WERI-Rb-1 (cell line): ENCODE data around the gene SLCO2A1.

Experiments
- DNase-seq: peaks from one replicate; pipeline ENCODE4 v3.0.0-alpha.2; 2020
- H3K27ac ChIP-seq: fragments of 250-450 bp; sonication (Bioruptor Pico); 2 replicates; pipeline ENCODE4 v1.5.1; 2020; ENCODE audit warnings: mild to moderate bottlenecking, moderate library complexity
- H3K27me3 ChIP-seq: fragments of 250-450 bp; sonication (Bioruptor Pico); 2 replicates; pipeline ENCODE4 v1.5.1; 2021; ENCODE audit warnings: mild to moderate bottlenecking, low read depth, moderate library complexity; ENCODE audit not compliant: insufficient read depth, severe bottlenecking
- H3K36me3 ChIP-seq: fragments of 250-450 bp; sonication (Bioruptor Pico); 2 replicates; pipeline ENCODE4 v1.5.1; 2020; ENCODE audit warnings: mild to moderate bottlenecking, moderate library complexity
- H3K4me3 ChIP-seq: 2 replicates; pipeline ENCODE4 v1.5.1; 2011; ENCODE audit warnings: low read depth, mild to moderate bottlenecking, control low read depth, low read length
- H3K9me3 ChIP-seq: fragments of 250-450 bp; sonication (Bioruptor Pico); 2 replicates; pipeline ENCODE4 v1.5.1; 2021; ENCODE audit warnings: mild to moderate bottlenecking, moderate library complexity; ENCODE audit not compliant: severe bottlenecking
- TF ChIP-seq, protein P1 (sequence below): IDR thresholded peaks from 2 replicates; pipeline ENCODE4 v1.5.1; 2011; ENCODE audit warnings: low read depth, mild to moderate bottlenecking, control low read depth, inconsistent platforms, low read length

SLCO2A1 gene

DNA sequence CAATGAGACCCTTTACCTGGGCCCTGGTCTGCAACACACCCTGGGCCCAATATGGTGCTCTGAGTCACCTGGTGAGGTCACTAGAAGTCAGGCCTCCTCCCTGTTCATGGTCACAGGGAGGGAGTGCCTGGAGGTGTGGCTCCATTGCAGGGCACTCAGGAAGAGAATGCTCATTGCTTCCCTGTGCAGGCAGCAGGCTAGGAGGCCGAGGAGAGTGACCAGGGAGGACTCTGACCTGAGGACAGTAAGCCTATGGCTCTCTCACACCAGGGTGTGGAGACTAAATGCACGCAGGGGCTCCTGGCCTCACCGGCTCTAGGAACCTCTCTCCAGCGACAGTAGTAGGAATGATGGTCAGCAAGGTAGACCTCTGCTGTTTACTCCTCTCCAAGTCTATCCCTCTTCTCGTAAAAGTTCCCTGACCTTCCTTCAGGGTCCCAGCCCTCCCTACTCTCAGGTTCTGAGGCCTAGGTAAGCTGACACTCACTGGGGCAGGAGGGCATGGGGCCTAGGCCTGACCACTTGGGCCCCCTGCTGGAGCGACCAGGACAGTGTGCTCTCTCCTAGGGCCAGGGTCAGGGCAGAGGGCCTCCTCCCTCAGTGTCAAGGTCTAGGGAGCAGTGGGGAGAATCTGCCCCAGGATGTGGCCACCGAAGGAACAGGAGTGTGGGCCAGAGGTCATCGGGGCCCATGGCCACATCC, 9.6 kb upstream of the SLCO2A1 start:
- Histone ChIP-seq H3K27ac (no peak overlapping the region), H3K27me3 (no peaks in the 10 kb centered on the region), H3K36me3 (no peaks in the 10 kb centered on the region), H3K4me3 (no peak overlapping the region), H3K9me3 (peaks cover 12% of the 10 kb centered on the region)
- TF ChIP-seq, protein P1, sequence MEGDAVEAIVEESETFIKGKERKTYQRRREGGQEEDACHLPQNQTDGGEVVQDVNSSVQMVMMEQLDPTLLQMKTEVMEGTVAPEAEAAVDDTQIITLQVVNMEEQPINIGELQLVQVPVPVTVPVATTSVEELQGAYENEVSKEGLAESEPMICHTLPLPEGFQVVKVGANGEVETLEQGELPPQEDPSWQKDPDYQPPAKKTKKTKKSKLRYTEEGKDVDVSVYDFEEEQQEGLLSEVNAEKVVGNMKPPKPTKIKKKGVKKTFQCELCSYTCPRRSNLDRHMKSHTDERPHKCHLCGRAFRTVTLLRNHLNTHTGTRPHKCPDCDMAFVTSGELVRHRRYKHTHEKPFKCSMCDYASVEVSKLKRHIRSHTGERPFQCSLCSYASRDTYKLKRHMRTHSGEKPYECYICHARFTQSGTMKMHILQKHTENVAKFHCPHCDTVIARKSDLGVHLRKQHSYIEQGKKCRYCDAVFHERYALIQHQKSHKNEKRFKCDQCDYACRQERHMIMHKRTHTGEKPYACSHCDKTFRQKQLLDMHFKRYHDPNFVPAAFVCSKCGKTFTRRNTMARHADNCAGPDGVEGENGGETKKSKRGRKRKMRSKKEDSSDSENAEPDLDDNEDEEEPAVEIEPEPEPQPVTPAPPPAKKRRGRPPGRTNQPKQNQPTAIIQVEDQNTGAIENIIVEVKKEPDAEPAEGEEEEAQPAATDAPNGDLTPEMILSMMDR = peak; percentile 88
- DNase-seq = peak; percentile 51

DNA sequence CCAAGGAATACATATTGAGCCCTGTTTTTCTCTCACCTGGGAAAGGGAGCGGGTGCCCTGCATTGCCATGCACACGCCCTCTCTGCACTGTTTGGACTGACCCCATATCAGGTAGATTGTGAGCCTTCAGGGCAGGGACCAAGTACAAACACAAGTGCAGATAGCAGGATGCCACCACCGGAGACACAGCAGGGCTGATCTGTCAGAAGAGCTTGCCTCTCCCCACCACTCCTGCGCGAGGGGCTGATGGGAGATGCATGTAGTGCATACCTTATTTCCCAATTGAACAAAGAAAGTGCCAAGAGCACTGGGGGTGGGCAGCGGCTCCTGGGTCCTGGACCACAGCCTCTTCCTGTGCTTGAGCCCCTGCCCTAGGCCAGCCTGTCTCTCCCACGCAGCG, 9.0 kb upstream of the SLCO2A1 start:
- no peak overlapping the region for H3K4me3 ChIP-seq
- no peaks in the 10 kb centered on the region for H3K27me3 ChIP-seq
- H3K27ac ChIP-seq = no peak overlapping the region
- TF ChIP-seq, protein P1 = no peak
- H3K9me3 ChIP-seq = peaks cover 7% of the 10 kb centered on the region
- no peaks in the 10 kb centered on the region for H3K36me3 ChIP-seq
- DNase-seq = no peak

DNA sequence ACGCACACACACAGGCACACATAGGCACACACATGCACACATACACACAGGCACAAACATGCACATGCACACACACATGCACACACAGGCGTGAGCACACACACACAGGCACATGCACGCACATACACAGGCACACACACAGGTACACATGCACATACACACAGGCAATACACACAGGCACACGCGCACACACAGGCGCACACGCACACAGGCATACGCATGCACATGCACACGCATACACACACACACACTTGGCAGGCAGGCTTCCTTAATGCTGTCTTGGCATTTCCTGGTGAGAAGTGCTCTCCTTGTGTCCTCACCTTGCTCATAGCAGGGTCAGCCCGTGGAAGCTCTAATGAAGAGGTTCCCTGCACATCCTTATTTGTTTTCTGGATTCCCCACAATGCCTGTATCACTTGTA, 8.4 kb upstream of the SLCO2A1 start:
- Histone ChIP-seq H3K27me3 (no peaks in the 10 kb centered on the region), H3K9me3 (peaks cover 3% of the 10 kb centered on the region), H3K4me3 (no peak overlapping the region), H3K27ac (no peak overlapping the region), H3K36me3 (no peaks in the 10 kb centered on the region)
- TF ChIP-seq, protein P1 = no peak
- DNase-seq = no peak

DNA sequence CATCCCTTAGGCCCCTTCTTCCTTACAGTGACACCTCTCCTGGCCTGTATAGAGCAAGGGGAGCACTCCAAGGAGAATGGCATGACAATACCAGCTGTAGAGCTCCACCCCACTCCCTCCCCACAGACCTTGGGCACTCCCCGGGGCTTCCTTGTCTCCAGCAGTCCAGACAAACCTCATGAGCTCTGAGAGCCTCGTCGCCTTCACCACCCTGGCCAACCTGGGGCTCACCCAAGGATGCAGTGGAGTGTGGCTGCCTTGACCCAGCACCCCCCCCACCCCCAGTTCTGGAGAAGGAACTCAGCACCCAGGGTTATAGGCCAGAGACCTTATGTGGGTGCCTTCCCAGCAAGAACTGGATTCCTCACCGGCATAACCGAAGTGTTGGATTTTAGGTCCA, 7.4 kb upstream of the SLCO2A1 start:
- peaks cover 3% of the 10 kb centered on the region for H3K9me3 ChIP-seq
- H3K27me3 ChIP-seq = no peaks in the 10 kb centered on the region
- no peaks in the 10 kb centered on the region for H3K36me3 ChIP-seq
- TF ChIP-seq, protein P1 = no peak
- H3K27ac ChIP-seq = no peak overlapping the region
- DNase-seq = no peak
- no peak overlapping the region for H3K4me3 ChIP-seq

DNA sequence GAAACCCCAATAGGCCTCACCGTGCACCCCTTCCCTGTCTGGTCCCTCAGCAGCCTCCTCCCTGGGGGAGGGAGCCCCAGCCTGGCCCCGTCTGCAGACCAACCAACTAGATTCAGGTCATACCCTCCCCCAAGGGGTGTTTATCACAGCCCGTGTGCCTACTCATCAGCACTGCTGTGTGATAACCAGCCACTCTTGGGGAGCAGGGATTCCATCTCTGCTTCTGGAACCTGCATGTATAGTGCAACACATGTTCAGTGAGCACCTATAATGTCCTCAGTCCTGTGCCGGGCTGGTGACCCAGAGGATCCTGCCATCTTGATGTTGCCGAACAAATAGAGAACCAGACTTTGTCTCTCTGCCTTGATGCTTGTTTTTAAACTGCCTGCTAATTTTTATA, 6.6 kb upstream of the SLCO2A1 start:
- H3K4me3 ChIP-seq = no peak overlapping the region
- TF ChIP-seq, protein P1 = no peak

DNA sequence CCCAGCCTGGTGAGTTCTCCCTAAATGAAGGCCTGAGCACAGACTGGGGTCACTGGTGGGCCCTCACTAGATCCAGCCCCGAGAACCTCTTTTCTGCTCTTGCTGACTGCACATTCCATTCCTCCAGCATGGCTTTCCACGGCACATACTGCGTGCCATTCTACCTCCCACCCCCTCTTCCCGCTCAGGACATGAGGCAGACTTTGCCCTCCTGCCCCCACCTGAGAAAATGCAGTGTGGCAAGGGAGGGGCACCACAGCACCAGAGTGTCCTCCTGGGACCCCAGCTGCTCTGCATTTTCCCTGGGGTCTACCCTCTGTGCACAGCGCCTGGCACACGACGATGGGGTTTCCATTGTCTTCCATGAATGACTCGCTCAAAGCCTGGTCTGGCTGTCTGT, 6.1 kb upstream of the SLCO2A1 start:
- Histone ChIP-seq H3K27ac (no peak overlapping the region), H3K9me3 (no peaks in the 10 kb centered on the region), H3K27me3 (no peaks in the 10 kb centered on the region), H3K4me3 (no peak overlapping the region), H3K36me3 (no peaks in the 10 kb centered on the region)
- DNase-seq = no peak
- TF ChIP-seq, protein P1 = no peak

More for the DNA sequence above, 6.6 kb upstream of the SLCO2A1 start:
- Histone ChIP-seq H3K9me3 (no peaks in the 10 kb centered on the region), H3K36me3 (no peaks in the 10 kb centered on the region), H3K27ac (no peak overlapping the region), H3K27me3 (no peaks in the 10 kb centered on the region)
- no peak for DNase-seq
